HUDEP-2 (cell line): ENCODE data around the gene NFATC2.
A peak's percentile ranks its signal among the peaks of the same experiment; 100 is the strongest.
"Not testable (repeated sequence)": the region's sequence is repeated elsewhere in the genome, so short reads cannot be mapped to it uniquely, and the experiment has no call there.

Experiments
- DNase-seq, 76 experiments: peaks; one replicate each; lab custom pipeline; 2025; ENCODE audit not compliant: unreplicated experiment in 76 of 76; lab: John Stamatoyannopoulos, UW

Gene NFATC2

GRCh38 chr20:51542033-51542570 is 417 bp downstream of the NFATC2 start:
- peak in 70 of 76 experiments; percentile 15 to 77 (median 57) for DNase-seq

GRCh38 chr20:51541189-51542032 is 1.1 kb downstream of the NFATC2 start:
- DNase-seq, result peak in 75 of 76 experiments; percentile 62 to 98 (median 90)

DNA sequence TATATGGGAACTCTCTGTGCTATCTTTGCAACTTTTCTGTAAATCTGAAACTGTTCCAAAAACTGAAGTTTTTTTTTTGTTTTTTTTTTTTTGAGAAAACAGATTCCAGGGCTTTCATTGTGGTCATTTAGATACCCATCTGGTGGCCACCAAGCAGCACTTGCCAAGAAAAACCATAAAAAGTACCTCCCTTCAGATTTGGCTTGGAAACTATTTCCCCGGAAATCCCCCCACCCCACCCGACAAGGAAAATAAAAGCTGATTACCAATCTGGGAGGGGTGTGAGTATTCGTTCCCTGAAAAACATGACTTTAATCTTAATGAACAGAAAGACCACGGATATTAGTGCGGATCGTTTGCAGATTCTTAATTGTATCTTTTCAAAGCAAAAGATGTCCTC is 1.9 kb downstream of the NFATC2 start:
- DNase-seq, result peak in 3 of 76 experiments; percentile 27 to 35 (median 28)

- not testable (repeated sequence) for DNase-seq
These were observed 2.4 kb downstream of the NFATC2 start for GRCh38 chr20:51540074-51540473.

- DNase-seq, result no peak
These were observed 6.1 kb downstream of the NFATC2 start for GRCh38 chr20:51536116-51537069.

DNA sequence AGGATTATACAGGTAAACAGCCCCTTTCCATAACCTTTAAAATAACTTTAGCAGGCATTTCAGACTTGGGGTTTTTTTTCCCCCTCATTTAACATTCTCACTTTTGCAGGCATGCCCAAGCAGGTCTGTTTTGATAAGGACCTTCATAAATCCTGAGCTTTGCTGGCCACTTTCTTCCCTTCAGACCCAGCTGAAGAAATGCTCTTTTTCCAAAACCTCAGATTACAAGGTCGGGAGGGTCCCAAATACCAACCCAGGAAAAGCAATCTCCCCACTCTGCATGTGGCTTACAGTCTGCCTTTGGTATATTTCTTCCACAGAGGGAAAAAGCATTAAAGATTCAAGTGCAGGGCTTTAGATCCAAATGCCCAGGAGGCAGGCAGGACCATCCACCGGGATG is 6.8 kb downstream of the NFATC2 start:
- DNase-seq, result no peak

- no peak for DNase-seq
These were observed 7.5 kb downstream of the NFATC2 start for GRCh38 chr20:51535075-51535386.

DNA sequence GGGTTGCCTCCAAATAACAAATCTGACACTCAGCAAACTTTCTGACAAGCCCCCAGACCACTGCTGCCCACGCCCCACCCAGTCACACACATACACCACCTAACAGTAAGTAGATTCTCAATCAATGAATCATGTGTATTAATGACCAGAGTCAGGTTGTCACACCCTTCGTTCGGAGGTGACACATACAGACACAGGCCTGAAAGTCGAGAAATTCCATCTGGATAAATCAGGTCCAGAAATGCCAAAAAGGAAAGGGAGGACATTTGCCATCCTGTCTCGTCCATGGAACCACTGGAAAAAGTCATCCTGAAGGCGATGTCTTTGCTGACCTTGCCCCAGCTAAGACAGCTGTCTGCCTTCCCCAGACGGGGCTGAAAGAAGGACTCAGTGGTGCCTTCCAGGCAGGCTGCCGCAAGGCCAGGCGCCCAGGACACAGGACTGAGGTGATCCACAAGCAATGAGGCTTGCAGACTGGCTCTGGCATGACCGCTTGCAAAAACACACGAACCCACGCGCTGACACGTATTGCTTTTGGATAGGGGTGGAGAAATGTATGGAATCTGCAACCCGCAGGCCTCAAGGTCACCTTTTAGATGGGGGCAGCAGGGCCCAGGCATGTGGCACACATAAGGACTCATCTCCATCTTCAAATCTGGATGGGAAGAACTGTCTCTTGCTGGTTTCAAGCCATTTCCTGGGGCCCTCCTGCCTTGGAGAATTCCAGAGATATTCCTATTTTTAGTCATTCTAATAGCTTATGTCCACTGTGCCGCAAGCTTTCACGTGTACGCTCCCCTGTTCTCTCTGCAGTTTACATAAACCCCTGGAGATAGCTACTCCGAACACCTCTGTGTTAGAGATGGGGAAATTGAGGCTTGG is 9.0 kb downstream of the NFATC2 start:
- no peak for DNase-seq

- DNase-seq, result no peak
These were observed 9.8 kb downstream of the NFATC2 start for GRCh38 chr20:51532577-51533191.

- no peak for DNase-seq
These were observed 10.6 kb downstream of the NFATC2 start for GRCh38 chr20:51531712-51532456.

- DNase-seq, result no peak
These were observed 11.3 kb downstream of the NFATC2 start for GRCh38 chr20:51531141-51531710.

DNA sequence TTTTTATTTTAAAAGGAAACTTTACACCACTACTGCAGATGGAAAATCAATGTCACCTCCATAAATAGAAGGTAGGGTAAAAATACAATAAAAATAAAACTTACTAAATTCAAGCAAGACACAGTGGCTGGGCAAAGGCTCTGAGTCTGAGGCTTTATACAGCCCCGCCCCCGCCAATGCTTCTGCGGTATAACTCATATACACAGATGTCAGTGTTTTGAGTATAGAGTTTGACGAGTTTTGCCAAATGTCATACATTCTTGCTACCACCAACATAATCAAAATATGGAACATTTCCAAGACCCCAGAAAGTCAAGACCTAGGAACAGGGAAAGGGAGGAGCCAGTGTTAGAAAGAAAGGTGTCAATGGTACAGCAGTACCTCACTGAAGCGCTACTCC is 12.8 kb downstream of the NFATC2 start:
- DNase-seq, result peak in 2 of 76 experiments; percentile 16 to 32

- peak in 35 of 76 experiments; percentile 7 to 56 (median 24) for DNase-seq
These were observed 13.3 kb downstream of the NFATC2 start for GRCh38 chr20:51529081-51529681.

DNA sequence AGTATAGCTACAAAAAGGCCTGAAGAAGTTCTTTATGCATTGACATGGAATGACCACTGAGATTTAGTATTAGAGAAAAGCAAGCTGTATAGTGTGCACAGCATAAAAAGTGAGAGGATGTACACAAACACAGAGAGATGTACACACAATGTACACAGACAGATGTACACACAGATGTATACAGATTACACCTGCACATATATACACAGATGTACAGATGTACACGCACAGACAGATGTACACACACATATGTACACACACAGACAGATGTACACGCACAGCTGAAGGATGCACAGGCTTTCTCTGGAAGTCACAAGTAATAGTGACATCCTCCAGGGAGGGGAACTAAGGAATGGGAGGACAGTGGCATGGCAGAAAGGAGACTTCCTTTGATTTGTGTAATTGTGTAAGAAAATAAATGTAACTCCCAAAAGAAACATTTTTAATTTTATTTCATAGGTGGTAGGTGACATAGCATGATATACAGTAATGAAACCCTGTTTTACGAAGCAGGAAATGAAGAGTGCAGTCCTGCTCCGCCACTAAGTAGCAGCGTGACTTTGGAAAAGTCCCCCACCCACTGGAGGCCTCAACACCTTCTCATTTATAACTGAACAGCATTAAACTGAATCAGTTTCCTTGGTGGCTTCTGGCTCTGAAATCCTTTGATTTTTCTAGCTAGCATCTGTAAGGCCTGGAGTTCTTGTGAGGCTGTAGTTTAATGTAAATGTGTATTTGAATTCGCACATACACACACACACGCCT is 14.1 kb downstream of the NFATC2 start:
- DNase-seq, result no peak

GRCh38 chr20:51526754-51527153 is 15.8 kb downstream of the NFATC2 start:
- no peak for DNase-seq

DNA sequence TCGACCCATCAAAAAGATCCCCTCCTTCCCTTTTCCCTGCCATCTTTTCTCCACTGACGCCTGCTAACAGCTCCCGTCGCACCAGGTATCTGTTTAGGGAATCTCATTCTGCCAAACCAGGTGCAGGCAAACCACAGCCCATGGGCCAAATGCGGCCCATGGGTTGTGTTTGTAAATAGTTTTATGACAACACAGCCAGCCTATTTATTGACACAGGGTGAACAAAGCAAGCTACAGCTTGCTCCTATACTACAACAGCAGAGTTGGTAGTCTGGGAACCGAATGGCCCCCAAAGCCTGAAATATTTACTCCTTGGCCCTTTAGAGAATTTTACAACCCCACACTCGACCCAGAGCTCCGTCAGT is 16.4 kb downstream of the NFATC2 start:
- no peak for DNase-seq

DNA sequence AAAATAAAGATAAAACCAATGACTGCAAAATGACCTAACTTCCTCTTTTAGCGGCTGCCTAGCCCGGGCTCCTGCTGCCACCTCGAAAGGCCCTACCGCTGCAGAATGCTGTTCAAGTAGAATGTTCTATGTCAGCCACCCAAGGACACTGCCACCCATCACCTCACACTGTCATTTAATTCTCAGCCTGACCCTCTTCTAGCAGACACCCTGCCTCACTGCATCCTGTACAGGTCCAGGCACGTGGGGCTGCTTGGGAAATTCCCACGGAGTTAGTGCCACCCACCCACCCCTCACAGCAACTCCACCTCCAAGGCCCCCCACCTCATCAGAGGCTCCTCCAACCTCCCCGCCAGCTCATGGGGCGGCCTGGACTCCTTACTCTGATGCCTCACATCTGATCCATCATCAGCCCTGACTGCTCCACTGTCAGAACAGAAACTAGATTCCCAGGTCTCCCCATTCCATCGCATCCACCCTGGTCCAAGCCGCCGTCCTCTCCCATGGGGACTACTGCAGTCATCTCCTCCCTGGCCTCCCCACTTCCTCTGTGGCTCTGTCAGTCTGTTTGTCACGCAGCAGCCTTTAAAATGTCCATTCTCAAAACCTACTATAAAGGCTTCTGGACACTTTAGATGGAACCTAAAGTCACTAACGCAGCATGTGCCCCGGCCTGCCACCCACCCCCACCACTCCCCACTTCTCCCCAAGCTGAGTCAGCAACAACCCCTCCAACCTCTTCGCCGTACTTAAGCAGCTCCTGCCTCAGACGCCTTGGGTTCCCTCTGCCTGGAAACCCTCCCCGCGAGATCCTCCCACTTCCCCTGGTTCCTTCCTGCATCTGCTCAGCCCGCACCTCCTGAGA is 17.0 kb downstream of the NFATC2 start:
- peak in 3 of 76 experiments; percentile 13 to 32 (median 22) for DNase-seq
